ENCODE measurements around the gene ADAMTS3. TPM values are rescaled to one million over a fixed set of nuclear protein-coding genes. Genes with fewer than 3 reads are reported as not detected.
"Not testable (repeated sequence)": the region's sequence is repeated elsewhere in the genome, so short reads cannot be mapped to it uniquely, and the experiment has no call there.

Gene ADAMTS3
- total RNA-seq, 1 donor from 2014 or later: 2.7 TPM

DNA sequence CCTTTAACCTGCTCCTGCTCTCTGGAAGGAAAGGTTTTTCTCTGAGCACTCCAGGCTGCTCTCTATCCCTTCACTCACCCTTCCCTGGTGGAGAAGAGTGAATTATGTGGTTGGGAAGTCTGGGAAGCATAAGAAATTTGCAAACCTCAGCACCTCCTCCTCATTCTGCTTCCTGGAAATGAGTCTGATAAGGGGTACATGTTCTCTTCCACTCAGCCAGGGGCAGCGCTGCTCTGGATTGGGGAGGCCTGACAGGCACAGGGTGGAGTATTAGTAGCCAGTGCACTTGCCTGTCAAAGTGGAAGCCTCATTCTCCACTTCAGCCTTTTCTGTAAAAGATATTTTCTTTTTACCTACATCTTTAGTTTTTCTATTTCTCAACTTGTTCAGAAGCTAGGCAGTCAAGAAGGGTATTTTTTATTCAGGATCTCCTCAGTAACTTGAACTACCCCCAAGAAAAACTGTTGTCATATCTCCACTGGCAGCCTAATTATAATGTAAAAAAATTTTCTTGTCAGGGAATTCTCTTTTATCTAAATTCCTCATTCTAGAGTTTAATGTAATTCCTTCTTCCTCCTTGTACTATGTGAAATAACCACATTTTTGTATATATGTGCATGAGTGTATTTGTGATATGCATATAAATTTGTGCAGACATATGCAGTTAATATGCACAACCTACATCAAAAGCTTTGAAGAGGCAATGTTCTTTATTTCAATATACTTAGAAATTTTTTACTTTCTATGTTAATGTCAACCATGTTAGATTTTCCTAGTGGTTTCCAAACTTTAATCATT, 15.3 kb downstream of the ADAMTS3 start:
- H3K4me3 Mint-ChIP-seq: no peak overlapping the region
- no peaks in the 10 kb centered on the region for H3K9me3 Mint-ChIP-seq
- no peak for DNase-seq (ENCODE audit: low read depth, low spot score)
- TF ChIP-seq, protein P1, sequence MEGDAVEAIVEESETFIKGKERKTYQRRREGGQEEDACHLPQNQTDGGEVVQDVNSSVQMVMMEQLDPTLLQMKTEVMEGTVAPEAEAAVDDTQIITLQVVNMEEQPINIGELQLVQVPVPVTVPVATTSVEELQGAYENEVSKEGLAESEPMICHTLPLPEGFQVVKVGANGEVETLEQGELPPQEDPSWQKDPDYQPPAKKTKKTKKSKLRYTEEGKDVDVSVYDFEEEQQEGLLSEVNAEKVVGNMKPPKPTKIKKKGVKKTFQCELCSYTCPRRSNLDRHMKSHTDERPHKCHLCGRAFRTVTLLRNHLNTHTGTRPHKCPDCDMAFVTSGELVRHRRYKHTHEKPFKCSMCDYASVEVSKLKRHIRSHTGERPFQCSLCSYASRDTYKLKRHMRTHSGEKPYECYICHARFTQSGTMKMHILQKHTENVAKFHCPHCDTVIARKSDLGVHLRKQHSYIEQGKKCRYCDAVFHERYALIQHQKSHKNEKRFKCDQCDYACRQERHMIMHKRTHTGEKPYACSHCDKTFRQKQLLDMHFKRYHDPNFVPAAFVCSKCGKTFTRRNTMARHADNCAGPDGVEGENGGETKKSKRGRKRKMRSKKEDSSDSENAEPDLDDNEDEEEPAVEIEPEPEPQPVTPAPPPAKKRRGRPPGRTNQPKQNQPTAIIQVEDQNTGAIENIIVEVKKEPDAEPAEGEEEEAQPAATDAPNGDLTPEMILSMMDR (conservative IDR thresholded peaks at IDR 0.05): no peak
- H3K27me3 Mint-ChIP-seq (ENCODE audit: low read depth): no peaks in the 10 kb centered on the region
- no peak overlapping the region for H3K27ac Mint-ChIP-seq (ENCODE audit: unreplicated experiment)
- H3K4me1 Mint-ChIP-seq: no peaks in the 10 kb centered on the region
- H3K36me3 Mint-ChIP-seq (ENCODE audit: low read depth): no peaks in the 10 kb centered on the region

DNA sequence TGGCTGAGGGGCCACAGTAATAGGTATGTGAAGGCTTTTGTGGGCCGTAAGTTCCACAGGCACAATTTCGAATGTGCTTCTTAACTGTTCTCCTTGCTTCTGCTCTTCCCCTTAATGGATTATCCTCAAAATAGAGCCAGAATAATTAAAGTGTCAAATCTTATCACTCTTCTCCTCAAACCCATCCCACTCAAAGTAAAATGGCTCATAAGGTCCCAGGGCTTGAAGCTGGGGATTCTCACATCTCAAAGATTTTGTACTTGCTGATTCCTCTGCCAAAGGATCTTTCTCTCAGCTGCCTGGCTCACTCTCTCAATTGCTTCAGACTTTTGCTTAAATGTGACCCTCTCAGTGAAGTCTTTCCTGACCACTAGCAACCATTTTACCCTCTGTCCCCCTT, 16.6 kb downstream of the ADAMTS3 start:
- no peaks in the 10 kb centered on the region for H3K9me3 Mint-ChIP-seq
- H3K4me1 Mint-ChIP-seq: no peaks in the 10 kb centered on the region
- H3K4me3 Mint-ChIP-seq: no peak overlapping the region
- TF ChIP-seq, protein P1 (conservative IDR thresholded peaks at IDR 0.05): no peak
- no peaks in the 10 kb centered on the region for H3K36me3 Mint-ChIP-seq (ENCODE audit: low read depth)
- no peak overlapping the region for H3K27ac Mint-ChIP-seq (ENCODE audit: unreplicated experiment)
- H3K27me3 Mint-ChIP-seq (ENCODE audit: low read depth): no peaks in the 10 kb centered on the region
- DNase-seq (ENCODE audit: low read depth, low spot score): no peak

DNA sequence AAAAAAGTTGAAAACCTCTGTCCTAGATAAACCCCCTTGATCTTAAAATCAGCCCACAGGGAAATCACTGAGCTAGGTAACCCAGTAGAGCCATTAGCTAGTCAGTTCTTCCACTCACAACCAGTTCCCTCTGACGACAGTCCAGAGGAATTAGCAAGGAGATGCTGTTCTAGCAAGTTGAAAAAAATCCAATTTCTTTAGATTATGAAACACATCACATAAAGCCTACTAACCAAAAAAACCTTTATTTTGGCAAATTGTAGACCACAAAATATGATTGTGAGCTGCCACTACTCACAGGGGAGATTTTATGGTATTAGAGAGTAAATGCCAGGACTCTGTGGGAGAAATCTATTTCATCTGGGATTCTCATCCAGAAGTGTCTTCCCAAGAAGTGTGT, 22.6 kb downstream of the ADAMTS3 start:
- TF ChIP-seq, protein P1 (conservative IDR thresholded peaks at IDR 0.05): no peak
- DNase-seq (ENCODE audit: low read depth, low spot score): no peak
- no peaks in the 10 kb centered on the region for H3K4me1 Mint-ChIP-seq
- no peak overlapping the region for H3K4me3 Mint-ChIP-seq
- peaks cover 3% of the 10 kb centered on the region for H3K9me3 Mint-ChIP-seq
- H3K27me3 Mint-ChIP-seq (ENCODE audit: low read depth): no peaks in the 10 kb centered on the region
- H3K27ac Mint-ChIP-seq (ENCODE audit: unreplicated experiment): no peak overlapping the region
- H3K36me3 Mint-ChIP-seq (ENCODE audit: low read depth): no peaks in the 10 kb centered on the region

DNA sequence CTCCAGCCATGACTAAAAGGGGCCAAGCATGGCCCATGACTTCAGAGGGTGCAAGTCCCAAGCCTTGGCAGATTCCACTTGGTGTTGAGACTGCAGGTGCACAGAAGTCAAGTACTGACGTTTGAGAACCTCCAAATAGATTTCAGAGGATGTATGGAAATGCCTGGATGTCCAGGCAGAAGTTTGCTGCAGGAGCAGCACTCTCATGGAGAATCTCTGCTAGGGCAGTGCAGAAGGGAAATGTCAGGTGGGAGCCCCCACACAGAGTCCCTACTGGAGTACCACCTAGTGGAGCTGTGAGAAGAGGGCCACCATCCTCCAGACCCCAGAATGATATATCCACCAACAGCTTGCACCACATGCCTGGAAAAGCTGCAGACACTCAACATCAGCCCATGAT, 28.3 kb downstream of the ADAMTS3 start:
- H3K27ac Mint-ChIP-seq (ENCODE audit: unreplicated experiment); DNase-seq (ENCODE audit: low read depth, low spot score); H3K4me3 Mint-ChIP-seq; H3K27me3 Mint-ChIP-seq (ENCODE audit: low read depth); H3K4me1 Mint-ChIP-seq: not testable (repeated sequence)
- H3K9me3 Mint-ChIP-seq: peaks cover 19% of the 10 kb centered on the region
- peaks cover 19% of the 10 kb centered on the region for H3K36me3 Mint-ChIP-seq (ENCODE audit: low read depth)

DNA sequence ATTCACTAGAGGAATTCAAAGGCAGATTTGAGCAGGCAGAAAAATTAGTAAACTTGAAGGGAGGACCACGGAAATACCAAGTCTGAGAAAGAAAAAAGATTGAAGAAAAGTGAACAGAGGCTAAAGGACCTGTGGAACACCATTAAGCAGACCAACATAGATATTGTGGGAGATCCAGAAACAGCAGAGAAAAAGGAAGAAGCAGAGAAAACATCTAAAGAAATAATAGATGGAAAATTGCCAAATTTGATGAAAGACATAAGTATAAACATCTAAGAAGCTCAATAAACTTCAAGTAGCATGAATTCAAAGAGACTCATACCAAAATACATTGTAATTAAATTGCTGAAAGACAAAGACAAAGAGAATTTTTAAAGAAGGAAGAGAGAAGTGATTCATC, 31.0 kb downstream of the ADAMTS3 start:
- H3K4me3 Mint-ChIP-seq: no peak overlapping the region
- no peaks in the 10 kb centered on the region for H3K4me1 Mint-ChIP-seq
- DNase-seq (ENCODE audit: low read depth, low spot score): no peak
- H3K36me3 Mint-ChIP-seq (ENCODE audit: low read depth): peaks cover 19% of the 10 kb centered on the region
- H3K9me3 Mint-ChIP-seq: peaks cover 19% of the 10 kb centered on the region
- TF ChIP-seq, protein P1 (conservative IDR thresholded peaks at IDR 0.05): no peak
- no peak overlapping the region for H3K27ac Mint-ChIP-seq (ENCODE audit: unreplicated experiment)
- H3K27me3 Mint-ChIP-seq (ENCODE audit: low read depth): no peaks in the 10 kb centered on the region

DNA sequence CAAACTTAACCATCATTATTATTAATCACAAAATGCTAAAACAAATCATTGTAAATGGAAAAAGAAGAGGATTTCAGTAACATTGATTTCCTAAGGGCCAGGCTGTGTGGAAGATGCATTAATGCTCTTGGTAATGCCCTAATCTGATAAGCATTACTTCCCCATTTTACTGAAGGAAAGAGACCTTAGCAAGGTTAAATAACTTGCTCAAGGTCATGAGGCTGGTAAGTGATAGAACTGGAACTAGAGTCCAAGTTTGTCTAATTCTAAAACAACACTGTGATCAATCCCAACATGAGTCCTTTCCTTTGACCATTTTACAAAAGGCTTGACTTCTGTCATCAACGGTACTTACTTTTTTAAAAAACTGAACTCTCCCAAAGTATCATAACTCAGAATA, 32.6 kb downstream of the ADAMTS3 start:
- TF ChIP-seq, protein P1 (conservative IDR thresholded peaks at IDR 0.05): no peak
- H3K4me3 Mint-ChIP-seq: no peak overlapping the region
- peaks cover 16% of the 10 kb centered on the region for H3K9me3 Mint-ChIP-seq
- H3K27me3 Mint-ChIP-seq (ENCODE audit: low read depth): no peaks in the 10 kb centered on the region
- peaks cover 19% of the 10 kb centered on the region for H3K36me3 Mint-ChIP-seq (ENCODE audit: low read depth)
- no peak for DNase-seq (ENCODE audit: low read depth, low spot score)
- no peaks in the 10 kb centered on the region for H3K4me1 Mint-ChIP-seq
- no peak overlapping the region for H3K27ac Mint-ChIP-seq (ENCODE audit: unreplicated experiment)
